Stimulated activated CD4-positive, alpha-beta T cell treated with anti-CD3 and anti-CD28 coated beads, Interleukin-2, amount 100 ng/mL, for 24 hours (primary cell): Measurements from ENCODE around the gene FGFBP1.
A peak's percentile ranks its signal among the peaks of the same experiment; 100 is the strongest.

ENCODE experiments used
- DNase-seq, 2 donors: peaks; one replicate each; pipeline ENCODE4 v3.0.0-alpha.2; 2020

FGFBP1 gene

DNA sequence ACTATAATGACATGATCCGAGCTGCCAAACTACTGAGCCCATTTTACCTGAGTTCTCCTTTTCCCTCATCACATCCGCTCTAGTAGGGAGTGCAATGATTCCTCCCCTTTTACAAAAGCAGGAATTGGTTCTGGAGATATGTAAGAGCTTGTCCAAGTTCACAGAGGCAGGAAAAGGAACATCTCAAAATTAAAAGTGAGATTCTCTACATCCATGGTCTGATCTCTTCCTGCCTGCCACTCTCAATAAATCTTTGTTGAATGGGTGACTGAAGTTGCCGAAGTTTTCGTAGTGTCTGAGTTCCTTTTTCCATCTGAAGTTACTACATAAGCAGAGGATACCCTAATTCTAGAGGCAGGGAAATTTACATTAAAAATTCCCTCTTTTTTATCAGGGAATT lies at the start of gene FGFBP1:
TSS of gene FGFBP1 (minus strand) at position 101 of the 400 bp plus-strand sequence. CDS start 2,108 bp downstream, outside the sequence.
- no peak for DNase-seq

DNA sequence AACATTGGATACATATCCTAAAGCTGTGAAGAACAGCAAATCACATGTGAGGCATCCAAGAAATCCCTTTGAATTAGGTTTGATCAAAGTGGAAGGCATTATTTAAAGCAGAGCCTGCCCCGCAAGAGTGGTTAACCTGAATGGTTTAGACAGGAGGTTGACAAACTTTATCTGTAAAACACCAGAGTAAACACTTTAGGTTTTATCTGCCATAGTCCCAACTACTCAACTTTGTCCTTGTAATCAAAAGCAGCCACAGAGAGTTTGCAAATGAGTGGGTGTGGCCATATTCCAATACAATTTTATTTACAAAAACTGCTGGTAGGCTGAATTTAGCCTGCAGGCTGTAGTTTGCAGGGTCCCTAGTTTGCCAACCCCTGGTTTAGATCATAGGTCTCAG lies 49.7 kb upstream of the FGFBP1 start:
- no peak for DNase-seq

DNA sequence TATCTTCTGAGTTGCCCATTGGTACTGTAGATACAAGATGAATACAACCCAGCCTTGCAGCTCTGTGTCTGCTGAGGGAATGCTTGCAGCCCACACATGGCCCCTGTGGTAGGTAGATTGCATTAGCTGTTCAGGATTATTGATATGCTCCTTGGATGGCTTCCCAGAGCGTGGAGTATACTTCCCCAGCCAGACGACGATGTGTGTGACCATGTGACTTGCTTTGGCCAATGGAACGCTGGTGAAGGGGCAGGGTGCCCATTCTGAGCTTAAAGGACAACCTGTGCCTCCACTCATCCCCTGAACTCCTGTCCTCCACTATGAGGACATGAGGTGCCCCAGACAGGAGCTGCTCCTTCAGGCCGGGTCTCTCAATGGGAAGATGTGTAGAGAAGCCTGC lies 48.4 kb upstream of the FGFBP1 start:
- DNase-seq = no peak

DNA sequence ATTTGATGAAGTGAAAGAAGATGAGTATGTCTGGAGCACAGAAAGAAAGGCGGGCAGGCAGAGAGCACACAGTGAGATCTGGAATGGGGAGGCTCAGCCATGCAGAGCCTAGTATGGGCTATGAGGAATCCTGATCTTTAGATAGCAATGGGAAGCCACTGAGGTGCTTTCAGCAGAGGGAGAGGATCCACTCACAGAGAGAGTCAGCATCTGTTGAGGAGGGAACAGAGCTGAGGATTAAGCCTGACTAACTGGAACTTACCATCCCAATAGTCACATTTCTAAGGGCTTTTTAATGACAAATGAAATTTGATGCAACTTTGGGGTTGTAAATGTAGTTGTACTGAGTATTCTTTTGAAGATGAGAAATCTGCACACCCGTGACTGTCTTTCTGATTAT lies 45.1 kb upstream of the FGFBP1 start:
- DNase-seq = no peak

DNA sequence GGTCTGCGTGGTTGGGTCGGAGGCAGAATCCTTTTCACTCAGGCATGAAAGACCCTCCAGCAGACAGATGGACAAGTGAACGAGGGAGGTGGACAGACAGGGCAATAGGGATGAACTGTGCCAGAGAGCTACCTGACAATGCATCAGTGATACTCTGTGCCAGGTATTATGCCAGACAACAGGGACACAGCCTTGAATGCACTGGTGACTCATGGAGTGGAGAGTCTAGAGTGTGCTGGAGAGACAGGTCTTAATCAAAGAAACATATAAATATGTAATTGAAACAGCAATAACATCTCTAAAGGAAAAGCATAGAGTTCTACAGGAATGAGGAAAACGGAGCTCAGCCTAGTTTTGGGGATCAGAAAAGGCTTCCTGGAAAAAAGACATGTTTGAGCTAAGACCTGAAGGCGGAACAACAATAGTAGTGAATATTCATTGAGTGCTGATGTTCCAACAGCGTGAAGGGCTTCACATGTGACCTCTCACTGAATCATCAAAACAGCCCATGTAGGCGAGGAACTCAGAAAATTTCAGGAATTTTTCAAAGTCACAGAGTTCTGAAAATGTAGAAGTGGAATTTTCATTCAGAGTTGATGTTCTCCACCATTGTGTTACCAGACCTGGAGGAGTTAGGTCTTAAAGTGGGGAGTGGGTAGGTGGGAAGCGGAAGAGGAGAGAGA lies 44.4 kb upstream of the FGFBP1 start:
- DNase-seq = no peak

DNA sequence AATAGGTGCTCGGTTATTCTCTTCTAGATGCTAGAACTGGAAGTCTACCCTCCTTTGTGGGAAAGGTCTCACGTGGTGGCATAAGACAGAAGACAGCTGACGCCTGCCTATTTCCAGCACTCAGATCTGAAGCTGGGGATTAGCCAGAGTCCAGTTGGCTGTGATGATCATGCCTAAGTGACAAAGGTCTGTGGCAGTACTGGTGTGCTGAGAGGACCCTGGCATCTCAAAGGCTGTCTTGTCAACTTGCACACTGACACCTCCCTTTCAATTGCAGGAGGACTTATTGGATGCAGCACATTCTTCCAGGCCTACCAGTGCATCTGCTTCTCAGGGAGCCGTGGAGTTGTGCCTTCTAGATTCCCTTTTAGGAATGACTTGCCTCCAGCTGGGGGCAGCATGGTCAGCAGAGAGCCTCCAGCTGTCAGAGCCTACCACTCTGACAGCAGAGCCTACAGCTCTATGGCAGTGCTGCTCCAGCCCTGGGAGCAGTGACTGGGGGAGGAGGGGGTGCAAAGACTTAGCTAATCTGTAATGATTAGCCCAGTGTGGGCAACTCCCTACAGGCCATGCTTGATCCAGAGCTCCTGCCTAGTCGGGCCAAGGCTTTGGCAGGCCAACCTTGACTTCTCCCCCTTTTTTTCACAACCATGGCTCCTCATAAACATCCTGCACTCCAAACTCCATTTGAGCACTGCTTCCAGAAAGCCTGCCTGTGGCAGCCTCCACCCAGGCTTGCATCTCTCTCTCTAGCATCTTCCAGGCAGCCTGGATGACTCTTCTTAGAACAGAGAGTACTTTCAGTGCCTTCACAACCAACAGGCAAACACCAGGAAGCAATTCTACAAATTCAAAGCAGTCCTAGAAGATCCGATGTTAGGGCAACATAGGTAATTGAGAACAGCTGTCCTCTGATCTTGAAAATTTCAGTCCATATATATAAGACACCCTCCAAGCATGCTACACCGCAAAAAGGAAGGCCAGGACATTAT lies 38.2 kb upstream of the FGFBP1 start:
- no peak for DNase-seq

DNA sequence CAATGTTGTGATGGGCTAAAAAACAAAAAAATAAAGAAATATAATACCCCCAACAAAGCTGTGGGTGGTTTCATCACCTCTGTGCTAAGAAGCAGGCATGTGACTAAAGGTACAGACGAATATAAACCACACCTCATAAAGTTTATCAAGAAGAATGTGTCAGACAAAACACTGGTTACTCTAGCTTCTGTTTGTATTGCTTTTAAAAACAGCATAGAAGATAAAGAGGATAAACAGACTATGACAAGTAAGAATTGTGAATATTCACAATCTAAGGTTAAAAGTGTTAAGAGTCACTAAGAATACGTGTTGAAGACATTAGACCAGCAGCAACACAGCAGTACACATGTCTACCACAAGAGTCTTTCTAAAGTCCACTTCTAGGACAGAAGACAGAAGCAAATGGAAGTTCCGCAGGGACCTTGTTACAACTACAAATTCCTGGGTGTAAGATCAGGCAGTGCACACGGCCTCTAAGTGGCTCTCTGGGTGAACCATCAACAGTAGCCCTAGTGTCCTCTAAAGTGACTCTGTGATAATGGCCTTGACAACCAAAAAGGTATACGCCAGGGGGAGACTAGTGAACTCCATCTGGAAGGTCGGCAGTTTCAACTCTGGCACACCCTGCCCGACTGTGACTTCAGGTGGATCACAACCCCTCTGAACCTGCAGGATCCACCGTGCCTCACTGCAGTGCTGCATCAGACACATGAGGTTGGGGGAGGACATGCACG lies 32.7 kb upstream of the FGFBP1 start:
- no peak for DNase-seq

DNA sequence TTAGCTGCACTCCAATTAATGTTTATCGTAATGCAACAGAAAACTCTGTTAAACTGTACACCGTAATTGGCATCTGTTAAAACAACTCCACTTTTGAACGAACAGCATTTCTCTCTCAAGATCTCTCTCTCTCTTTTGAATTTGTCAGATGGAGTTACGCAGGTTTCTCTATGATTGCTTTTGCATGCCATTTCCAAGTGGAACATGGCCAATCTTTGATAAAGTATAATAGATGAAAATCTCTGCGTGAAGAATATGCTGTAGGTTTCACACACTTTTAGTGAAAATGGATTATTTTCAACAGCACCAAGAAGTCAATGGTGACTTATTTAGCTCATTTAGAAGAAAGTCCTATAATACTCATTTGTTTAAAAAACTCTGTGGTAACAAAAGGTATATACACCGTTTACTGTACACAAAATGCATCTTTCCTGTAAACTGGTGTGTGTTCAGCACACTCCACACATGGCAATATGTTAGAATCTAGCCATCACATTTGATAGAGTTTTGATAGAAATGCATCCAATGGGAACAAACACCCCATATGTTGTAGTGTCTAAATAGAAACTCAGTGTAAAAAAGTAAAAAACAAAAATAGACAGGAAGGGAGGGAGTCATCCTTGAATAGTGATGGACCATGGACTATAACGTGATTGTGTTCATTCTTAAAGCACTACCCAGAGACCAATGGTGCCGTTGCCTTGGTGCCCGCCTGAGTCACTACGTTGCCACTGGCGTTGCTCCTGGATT lies 30.2 kb upstream of the FGFBP1 start:
- DNase-seq = no peak

DNA sequence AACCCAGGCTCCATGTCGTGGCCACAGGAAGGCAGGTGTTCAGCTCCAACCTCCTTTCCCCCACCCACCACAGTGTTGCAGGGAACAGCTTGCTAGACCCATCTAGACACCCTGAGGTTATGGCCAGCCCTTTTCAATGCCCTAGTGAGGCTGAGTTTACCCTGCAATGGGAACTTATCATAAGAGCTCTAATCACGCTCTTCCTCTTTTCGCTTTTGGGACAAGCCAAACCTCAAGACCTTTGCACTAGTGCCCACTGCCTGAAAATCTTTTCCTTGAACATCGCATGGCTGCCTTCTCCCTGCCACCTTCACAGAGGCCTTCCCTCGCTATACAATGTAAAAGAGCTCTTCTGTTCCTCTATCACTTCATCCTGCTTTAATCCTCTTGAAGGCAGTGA lies 26.8 kb upstream of the FGFBP1 start:
- DNase-seq = no peak

DNA sequence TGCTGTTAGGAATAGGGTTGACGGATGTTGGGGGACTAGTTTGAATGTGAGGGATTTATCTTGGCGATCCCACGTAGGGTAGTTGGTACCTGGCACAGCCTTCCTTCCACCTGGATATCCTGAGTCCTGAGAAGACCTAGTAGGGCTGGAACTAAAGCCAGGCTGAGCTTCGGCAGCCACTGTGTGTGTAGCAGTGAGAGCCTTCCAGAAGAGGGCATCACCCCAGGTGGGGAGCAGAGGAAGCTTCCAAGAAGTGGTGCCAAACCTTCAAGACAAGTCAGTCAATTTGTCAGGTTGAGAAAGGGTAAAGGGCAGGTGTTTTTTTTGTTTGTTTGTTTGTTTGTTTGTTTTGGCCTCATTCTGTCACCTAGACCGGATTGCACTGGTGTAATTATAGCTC lies 25.6 kb upstream of the FGFBP1 start:
- no peak for DNase-seq

DNA sequence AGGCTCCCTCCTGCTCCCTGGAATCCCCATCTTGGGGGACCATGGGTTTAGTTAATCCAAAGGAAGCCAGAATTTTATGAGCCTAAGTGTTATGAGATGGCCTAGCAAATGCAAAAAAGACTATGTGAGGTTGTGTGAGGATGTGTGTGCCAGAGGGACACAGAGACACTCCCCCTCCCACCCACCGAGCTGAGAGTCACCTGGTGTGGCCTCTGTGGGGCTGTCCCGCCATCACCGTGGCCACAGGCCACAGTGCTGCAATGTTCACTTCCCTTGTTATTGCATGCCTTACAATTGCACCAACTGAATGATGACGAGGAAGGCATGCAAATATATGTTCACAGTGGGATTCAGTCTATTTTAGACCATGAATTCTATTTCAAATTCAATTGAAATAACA lies 25.0 kb upstream of the FGFBP1 start:
- DNase-seq = peak; percentile 33 to 48

DNA sequence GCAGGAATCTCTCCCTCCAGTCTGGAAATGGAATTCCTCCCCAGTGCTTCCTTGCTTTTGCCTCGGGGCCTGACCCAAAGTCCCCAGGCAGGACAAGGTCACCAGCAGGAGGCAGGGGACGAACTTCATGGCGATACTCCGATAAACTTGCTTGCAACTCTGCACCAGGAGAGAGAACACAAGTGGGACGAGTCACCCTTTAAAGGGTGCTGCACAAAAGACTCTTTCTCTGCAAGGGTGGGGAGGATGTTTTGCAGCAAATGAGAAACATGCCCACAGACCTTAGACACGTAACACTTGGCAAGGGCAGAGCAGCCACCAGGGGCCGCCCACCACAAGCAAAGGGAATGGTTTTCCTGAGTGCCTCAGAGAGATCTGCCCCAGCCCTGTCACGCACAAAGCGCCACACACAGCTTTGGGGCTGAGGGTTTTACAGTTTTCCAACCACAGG lies 24.5 kb upstream of the FGFBP1 start, which contains the start of gene FGFBP2:
TSS of gene FGFBP2 (minus strand) at position 175 of the 451 bp plus-strand sequence. CDS start at position 129, 46 bp downstream.
- peak; percentile 41 to 67 for DNase-seq

DNA sequence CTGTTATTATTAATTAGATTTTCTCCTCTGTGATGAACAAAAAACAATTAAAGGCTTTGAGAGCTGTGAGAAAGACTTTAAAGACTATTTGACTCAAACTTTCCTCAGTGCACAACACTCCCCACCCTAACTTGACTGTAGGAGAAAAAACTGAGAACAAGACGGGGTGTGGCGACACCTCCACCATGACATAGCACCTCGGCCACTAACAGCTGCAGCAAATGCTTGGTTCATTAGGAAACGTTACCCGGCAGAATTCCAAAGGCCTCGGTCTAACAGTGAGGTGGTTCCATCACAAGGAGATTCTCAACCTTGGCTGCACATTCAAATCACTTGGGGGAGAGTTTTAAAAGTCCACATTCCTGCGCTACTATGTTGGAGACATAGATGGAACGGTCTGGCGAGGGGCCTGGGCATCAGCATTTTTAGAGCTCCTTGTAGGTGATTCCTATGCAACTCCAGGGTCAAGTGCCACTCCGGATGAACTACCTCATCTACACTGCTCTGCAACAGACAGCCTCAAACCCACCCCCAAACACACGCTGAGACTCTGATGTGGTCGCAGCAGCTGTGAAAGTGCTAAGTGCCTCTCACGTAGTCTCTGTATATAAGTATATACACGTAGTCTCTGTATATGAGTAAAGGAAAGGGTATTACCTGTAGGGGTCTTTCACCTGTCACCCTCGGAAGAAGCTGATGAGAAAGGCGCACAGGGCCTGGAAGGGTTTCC lies 23.4 kb upstream of the FGFBP1 start:
- no peak for DNase-seq

DNA sequence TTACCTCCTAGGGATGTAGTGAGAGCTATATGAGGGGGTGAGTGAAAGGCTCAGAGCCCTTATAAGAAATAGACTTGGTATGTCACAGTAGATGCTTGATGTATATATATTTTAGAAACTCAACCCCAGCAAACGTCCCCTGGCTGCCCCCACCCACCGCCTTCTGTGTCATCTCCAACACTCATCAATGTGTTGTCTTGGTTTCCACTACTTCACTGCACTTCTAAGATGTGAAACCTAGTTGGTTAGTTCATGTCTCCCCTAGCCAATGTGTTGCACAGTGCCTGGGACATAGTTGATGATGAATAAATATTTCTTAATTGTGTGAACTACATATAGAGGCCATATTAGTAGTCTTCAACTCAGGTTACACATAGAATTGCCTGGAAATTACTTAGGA lies 20.0 kb upstream of the FGFBP1 start:
- DNase-seq = no peak

DNA sequence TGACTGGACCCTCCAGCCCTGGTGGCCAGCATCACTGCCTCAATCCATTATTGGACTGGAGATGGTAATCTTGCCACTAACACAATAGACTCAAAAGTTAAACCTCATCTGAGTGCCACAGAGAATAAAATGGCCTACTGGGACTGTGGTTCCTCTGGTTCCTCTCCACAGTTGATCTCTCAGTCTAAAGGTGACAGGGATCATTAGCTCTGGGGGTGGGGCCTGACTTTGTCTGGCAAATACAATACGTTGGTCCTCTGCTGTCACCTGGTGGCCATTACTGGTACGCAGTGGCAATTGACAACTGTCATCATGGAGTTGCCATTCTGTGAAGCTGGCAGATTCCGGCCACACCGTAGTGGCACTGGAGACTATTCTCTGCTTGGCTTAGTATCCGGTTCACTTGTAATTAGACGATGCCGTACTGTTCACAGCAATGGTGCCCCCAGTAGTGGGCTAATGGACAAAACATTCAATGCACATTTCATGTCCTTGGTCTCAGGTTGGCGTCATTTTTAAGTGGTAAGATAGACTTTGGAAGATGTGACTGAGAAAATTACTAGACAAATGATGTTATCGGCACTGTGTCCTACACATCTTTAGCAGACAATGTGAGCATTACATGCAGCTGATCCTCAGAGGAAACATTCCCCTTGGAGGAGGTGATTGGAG lies 17.8 kb upstream of the FGFBP1 start:
- peak; percentile 86 to 89 for DNase-seq

DNA sequence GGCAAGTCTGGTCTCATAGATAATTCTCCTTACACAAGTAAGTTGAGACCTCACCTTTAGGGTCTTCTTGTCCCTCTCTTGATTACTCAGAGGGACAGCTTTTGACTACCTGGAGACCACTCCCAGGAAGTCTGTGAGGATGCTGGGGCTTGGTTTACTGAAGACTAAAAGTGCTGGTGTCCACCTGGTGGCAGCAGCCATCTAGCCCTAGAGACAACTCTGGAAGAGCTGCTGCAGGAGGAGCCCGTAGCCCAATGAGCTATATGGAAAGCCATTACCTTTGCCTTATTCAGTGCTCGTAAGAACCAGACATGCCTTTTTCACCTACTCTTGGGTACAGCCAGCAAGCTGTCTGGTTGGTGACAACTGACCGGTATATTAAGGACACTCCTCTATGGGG lies 17.1 kb upstream of the FGFBP1 start:
- DNase-seq = no peak

DNA sequence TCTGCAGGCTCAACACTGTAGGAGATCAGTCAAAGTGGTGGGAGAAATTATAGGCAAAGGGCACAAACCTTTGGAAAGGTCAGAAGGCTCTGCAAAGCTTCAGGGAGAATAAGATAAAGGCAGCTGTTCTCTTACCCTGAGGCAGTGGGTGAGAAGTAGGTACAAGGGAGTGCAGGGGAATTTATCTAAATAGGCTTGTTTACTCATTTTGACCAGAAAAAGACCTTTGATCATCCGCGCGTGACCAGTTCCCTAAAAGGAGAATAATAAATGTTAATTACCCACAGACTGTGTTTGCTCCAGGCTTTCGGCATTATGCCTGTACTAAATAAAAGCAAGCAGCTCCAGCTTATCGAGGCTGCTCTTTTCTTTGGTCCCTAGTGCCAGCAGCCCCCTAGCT lies 15.1 kb upstream of the FGFBP1 start:
- DNase-seq = no peak

DNA sequence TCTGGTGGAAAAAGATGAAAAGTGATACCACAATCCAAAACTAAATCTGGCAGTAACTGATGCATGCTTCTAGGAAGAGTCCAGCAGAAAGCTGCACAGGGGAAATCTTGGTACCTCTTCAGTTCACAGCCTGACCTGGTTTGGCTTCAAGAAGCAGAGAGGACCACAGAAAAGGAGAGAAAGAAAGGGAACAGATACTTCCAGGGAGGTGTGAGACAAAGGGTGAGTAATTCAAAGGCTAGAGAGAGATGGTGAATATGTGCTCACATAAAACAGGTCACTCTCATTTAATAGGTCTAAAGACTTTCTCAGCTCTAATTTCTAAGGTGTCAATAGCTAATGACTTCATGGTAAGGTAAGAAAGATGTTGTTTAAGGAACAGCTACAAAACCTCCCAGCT lies 13.2 kb upstream of the FGFBP1 start:
- DNase-seq = no peak

DNA sequence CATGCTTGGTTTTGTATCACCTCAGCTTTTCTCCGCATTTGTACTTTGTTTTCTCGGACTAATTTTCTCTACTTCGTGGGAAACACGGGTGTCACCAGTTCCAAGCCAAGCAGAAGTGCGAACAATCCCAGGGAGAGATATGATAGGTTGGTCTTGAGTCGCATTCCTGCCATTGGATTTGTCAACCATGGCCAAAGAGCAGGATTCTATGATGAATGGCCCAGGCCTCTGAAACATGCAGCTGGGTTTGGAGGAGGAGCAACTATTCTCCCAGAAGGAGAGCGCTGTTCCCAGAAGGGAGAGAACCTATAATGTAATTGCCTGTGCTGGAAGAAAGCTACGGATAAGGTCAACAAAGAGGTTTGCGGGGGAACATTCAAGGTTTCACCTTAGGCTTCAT lies 10.3 kb upstream of the FGFBP1 start:
- no peak for DNase-seq

DNA sequence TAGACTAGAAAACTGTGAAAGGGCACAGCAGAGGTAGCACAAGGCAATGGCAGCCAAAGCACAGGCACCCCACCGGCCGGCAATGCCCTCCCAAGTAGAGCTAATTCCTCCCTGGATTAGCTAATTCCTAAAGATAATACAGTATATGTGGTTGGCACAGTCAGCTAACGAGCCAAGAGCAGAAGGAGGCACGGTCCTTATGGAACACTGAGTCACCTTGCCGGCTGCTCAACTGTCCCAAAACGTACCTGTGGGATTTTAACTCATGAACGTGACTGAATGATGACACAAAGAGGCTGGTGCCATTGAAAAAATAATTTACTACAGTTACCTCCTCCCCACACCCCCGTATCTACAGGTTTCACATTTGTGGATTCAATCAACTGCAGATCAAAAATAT lies 9.1 kb upstream of the FGFBP1 start:
- no peak for DNase-seq

DNA sequence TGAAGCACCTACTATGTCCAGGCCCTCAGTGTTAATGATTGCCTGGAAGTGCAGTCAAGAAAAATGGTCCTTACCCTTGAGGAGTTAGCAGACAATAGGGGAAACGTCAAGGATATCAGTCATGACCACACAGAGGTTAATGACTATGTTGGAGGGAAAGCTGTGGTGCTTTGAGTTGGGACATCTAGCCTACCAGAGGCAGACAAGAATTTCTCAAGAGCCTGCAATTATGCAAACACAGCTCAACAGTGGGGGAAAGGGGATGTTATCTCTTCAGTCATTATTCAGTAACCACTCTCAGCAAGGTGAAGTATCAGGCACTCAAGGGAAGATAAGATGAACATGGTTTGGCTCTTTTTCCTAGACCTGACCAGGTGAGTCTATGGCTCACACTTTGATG lies 7.0 kb upstream of the FGFBP1 start:
- DNase-seq = no peak
